ENCODE results near the gene ACSL1.

The ACSL1 gene

DNA sequence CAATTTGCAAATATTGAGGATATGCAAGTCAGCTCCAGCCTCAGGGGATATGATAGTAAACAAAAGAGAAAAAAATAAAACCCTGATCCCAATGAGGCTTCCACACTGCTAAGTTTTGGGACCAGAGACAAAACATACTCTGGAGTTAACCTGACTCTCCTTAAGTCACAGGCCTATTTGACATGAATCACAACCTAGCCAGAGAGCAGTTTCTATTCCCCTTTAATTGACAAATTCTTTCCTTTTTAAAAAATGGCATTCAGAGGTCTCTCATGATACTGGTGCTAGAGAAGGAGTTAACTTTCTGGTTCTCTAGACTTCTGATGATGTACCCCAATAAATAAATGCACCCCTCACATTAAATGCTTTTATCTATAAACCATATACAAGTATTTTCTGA, 8.8 kb downstream of the ACSL1 start:
- TF ChIP-seq, protein P1, sequence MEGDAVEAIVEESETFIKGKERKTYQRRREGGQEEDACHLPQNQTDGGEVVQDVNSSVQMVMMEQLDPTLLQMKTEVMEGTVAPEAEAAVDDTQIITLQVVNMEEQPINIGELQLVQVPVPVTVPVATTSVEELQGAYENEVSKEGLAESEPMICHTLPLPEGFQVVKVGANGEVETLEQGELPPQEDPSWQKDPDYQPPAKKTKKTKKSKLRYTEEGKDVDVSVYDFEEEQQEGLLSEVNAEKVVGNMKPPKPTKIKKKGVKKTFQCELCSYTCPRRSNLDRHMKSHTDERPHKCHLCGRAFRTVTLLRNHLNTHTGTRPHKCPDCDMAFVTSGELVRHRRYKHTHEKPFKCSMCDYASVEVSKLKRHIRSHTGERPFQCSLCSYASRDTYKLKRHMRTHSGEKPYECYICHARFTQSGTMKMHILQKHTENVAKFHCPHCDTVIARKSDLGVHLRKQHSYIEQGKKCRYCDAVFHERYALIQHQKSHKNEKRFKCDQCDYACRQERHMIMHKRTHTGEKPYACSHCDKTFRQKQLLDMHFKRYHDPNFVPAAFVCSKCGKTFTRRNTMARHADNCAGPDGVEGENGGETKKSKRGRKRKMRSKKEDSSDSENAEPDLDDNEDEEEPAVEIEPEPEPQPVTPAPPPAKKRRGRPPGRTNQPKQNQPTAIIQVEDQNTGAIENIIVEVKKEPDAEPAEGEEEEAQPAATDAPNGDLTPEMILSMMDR (conservative IDR thresholded peaks at IDR 0.05; ENCODE audit: low read depth) = no peak
- ChIA-PET POLR2A (ENCODE audit: low non-redundant PET) (no interaction called here), CTCF (no interaction called here)
- DNase-seq (ENCODE audit: low spot score) = no peak
- no peak overlapping the region for H3K27ac ChIP-seq

DNA sequence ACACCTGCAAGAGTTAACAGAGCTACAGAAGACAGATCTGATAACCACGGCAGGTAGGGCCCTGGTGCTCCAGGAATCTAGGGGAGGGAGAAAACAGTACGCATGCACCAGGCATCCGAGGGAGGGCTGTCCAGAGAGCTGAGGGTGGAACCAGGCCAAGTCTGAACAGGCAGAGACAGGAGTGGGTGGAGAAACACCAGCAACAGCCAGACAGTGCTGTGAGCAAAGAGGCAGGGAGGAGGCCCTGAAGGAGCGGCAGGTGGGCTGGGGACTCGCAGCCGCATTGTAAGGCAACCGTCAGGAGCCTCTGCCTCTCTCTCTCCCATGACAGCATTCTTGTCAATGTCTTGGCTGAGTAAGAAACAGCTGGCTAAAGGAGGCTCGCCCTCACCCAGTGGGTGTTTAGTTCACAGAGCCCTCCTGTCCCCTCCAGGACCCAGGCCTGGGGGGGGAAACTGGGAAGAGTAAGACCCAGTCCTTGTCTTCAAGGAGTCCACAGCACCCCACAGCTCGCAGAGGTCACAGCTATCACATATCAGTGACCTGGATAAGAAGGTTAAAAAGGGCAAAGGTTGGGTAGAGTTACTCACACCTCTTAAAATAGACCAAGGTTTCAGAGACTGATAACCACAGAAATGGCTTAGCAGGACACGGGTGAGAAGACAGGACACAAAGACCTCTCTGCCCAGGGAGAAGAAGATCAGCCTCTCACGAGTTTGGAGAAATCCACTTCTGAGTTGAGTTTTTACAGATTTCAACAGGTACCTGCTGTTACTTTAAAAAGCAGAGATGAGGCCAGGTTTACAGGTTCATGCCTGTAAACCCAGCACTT, 10.5 kb downstream of the ACSL1 start:
- TF ChIP-seq, protein P1 (conservative IDR thresholded peaks at IDR 0.05; ENCODE audit: low read depth) = no peak
- DNase-seq (ENCODE audit: low spot score) = peak; percentile 96
- CTCF ChIA-PET = no interaction called here
- peak overlapping the region; percentile 92 for H3K27ac ChIP-seq
- POLR2A ChIA-PET (ENCODE audit: low non-redundant PET) = no interaction called here

DNA sequence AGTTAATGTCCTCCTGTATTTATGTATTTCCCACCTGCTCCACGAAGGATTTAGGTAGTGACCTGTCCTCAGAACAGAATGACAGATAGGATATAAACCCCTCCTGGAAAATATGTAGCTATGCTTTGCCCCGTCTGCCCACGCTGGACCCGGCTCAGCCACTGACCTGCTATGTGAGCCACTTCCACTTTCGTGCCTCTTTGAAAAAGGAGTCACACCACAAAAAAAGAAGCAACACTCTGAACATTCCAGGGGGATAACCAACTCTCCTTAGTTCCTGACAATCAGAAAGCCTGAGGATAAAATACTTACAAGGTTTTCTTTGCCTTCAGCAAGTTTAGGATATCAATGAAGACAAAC, 11.1 kb downstream of the ACSL1 start:
- TF ChIP-seq, protein P1 (conservative IDR thresholded peaks at IDR 0.05; ENCODE audit: low read depth) = no peak
- H3K27ac ChIP-seq = peak overlapping the region; percentile 92
- POLR2A ChIA-PET (ENCODE audit: low non-redundant PET) = no interaction called here
- CTCF ChIA-PET = no interaction called here
- DNase-seq (ENCODE audit: low spot score) = no peak

DNA sequence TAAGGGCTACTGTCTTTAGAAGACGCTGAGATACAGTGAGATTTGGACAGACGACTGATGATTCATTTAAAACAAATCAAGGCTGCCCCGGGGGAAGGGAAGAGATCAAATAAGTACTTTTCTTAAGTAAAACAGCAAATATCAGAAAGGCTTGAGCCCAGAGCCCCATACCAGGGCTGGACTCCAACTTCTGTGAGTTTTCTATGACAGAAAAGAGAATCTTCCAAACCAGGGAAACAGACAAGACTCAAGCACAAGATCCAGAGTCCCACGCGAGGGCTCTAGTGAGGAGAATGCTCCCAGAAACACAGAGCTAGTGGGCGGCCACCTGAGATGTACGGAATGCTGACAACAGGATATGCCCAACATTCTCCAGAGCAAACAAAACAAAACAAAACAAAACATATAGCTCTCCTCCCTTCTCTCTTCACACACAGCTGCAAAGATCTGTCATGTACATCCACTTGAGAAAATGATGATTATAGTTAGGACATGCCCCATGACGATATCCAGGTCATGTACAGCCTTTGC, 13.1 kb downstream of the ACSL1 start:
- CTCF ChIA-PET = no interaction called here
- DNase-seq (ENCODE audit: low spot score) = peak; percentile 38
- H3K27ac ChIP-seq = peak overlapping the region; percentile 92
- TF ChIP-seq, protein P1 (conservative IDR thresholded peaks at IDR 0.05; ENCODE audit: low read depth) = no peak
- POLR2A ChIA-PET (ENCODE audit: low non-redundant PET) = no interaction called here

DNA sequence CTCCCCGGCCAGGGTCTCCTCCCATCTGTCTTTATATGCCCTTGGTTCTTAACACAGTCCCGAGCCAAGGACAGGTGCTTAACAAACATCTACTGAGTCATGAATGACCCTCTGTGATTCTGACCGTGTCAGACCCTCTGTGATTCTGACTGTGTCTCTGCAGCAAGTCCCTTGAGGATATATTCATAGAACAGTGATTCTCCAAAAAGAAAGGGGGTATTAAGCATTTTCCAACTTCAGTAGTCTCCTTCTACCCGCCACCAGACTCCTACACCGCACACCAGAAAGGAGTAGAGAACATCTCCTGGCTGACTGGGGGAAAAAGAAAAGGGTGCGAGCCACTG, 13.6 kb downstream of the ACSL1 start:
- H3K27ac ChIP-seq = no peak overlapping the region
- TF ChIP-seq, protein P1 (conservative IDR thresholded peaks at IDR 0.05; ENCODE audit: low read depth) = no peak
- POLR2A ChIA-PET (ENCODE audit: low non-redundant PET) = no interaction called here
- CTCF ChIA-PET = no interaction called here
- no peak for DNase-seq (ENCODE audit: low spot score)

DNA sequence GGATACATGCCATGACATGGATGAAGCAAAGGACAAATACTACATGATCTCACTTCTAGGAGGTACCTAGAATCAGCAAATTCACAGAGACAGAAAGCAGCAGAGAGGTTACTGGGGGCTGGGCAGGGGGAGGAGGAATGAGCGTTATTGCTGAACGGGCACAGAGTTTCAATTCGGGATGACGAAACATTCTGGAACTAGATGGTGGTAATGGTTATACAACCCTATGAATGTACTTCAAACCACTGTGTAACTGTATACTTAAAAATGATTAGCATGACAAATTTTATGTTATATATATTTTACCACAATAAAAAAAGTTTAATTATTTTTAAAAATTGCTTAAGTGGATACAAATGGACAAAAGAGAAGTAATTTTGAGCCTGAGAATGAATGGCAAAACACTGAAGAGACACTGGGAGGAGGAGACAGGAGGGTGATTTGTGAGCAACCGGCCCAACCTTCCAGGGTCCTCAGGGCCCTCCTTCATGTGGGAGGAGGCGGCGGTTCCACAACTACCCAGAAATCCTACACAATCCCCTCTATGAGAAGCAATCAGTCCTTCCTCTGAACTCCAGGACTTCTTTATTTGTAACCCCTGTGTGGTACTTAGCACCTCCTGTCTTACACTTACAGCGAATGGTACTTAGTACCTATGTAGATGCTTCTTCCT, 14.1 kb downstream of the ACSL1 start:
- no peak overlapping the region for H3K27ac ChIP-seq
- ChIA-PET POLR2A (ENCODE audit: low non-redundant PET) (no interaction called here), CTCF (no interaction called here)
- DNase-seq (ENCODE audit: low spot score) = no peak
- TF ChIP-seq, protein P1 (conservative IDR thresholded peaks at IDR 0.05; ENCODE audit: low read depth) = no peak
